GM04504 (cell line): ENCODE measurements around the gene MOGAT3.

Experiments
- DNase-seq: peaks from one replicate; pipeline ENCODE4 v3.0.0-alpha.2; 2012; ENCODE audit warnings: low read depth

Gene MOGAT3

DNA sequence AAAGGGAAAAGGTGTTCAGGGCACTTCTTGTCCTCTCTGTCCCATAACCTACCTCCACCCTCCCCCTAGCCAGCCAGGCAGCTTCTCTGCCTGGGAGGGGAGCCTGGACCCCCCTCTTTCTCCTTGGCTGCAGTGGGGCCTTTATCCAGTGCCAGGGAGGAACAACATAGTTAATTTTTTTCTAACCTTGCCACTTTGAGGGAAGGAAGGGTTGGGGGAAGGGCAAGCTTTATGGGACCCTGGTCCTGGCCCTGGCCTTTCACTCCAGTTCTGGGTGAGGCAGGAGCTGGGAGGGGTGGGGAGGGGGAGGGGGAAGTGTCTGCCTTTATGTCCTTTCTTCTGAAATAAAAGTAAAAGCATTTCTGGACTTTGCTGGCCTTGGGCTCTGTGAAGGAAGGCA, 39.9 kb downstream of the MOGAT3 start:
- no peak for DNase-seq

DNA sequence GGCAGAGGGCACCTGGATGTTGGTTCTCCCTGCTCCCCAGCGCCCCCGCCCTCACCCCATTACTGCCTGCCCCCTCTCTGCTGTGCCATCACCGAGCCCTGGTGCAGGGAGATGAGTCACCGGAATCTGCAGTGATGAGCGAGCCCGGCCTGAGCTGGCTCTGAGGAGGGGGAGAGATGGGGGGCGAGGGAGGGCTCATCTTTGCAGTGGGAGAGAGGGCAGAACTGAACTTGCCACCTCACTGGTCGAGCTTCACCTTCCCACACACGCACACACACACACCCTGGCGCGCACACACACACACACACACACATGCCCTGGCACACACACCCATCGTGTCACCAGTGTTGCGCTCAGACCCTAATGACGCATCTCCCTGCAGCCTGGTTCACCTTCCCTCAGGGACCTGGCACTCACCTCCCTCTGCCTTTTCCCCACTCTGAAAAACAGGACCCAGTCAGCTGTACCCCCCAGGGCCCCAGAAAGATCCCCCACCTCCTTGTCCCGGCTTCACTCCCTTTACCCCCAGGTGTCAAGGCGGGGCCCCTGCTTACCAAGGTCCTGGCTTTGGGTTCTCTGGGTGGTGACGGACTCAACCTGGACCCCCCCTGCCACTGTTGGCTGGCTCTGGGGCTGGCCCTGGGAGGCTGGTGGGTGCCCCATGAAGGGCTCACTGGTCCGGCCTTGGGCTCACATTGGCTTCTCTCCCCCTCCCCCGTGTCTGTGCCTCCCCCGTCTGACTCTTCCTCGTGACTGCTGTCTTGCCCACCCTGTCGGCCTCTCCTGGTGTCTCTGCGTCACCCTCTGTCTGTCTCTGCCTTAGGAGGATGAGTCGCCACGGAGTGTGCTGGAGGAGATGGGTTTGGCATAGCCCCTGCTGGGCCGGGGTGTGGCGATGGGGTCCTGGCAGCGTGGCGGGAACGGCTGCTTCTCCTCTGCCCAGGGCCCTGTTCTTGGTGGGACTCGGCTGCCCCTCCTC, 40.9 kb downstream of the MOGAT3 start:
- DNase-seq: no peak

DNA sequence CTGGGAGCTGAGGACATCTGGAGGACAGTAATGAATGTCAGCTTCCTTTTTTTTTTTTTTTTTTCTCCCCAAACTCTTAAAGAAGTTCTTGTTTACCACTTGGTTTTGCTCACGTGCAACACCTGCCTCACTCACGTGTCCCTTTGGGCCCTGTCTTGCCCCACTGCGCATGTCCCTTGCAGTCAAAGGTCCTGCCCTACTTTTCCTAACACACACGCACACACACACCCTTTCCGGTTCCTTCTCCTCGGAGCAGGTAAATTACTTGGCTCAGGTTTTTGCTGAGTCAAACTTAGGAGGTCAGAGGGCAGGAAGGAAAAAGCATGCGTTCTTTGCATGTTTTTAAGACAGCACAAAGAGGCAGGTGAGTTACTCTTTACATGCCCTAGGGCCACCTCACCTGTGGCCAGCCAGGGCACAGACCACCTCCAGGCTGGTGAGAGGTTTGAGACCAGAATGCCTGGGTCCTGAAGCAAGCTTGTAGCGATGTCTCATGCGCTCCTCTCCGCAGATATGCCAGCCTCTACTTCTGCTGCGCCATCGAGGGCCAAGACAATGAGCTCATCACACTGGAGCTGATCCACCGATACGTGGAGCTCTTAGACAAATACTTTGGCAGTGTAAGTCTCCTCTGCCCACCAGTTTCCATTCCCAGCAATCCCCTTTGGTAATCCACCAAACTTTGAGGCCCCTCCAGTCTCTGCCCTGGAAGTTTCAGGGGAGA, 43.8 kb downstream of the MOGAT3 start:
- no peak for DNase-seq

DNA sequence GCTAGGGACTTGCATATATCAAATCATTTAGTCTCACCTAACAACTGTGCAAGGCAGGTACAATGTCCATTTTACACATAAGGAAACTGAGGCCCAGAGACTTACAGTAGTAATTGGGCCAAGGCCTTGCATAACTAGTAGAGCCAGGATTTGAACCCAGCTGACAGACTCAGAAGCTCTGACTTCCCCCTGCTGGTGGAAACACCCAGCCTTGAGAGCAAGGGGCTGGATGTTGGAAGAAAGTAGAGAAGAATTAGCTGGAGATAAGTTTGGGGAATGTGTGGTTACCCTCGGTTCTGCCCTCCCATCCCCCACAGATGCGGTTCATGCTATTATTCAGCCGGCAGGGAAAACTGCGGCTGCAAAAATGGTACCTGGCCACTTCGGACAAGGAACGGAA, 44.6 kb downstream of the MOGAT3 start:
- DNase-seq: no peak

DNA sequence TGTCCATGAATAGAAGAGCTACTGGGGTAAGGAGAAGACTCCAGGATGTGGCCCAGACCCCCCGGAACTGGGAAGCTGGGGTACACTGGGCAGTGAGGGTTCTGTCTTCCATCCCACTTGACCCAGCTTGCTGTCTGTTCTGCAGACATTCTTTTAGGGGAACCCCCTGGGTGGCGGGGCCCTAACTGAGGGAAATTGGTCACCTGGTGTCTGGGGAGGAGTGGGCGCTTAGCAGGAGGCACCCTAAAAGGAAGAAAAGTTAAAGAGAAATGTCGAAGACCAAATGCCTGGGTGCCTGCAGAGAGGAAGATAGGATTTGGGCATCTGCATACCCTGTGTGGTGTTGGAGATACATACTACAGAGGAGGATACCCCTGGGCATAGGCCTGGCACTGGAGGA, 45.5 kb downstream of the MOGAT3 start:
- no peak for DNase-seq

DNA sequence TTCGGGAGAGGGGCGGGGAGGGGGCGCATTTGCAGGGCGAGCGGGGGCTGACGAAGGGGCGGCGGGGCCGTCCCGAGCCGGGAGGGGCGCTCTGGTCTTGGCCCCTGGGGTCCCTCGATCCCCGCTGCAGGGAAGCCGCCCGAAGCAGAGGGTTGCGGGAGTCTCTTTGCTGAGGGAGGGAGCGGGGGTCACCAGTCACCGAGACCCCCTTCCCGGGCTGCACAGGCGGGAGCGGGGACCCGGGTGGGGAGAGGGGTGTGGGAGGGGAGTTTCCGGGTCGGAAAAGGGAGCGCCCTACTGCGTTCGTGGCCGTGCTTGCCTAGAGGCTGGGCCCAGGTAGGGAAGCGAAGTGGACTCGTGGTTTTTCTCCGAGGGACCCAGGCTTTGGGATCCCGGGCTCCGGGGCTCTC, 46.1 kb downstream of the MOGAT3 start:
- DNase-seq: no peak

DNA sequence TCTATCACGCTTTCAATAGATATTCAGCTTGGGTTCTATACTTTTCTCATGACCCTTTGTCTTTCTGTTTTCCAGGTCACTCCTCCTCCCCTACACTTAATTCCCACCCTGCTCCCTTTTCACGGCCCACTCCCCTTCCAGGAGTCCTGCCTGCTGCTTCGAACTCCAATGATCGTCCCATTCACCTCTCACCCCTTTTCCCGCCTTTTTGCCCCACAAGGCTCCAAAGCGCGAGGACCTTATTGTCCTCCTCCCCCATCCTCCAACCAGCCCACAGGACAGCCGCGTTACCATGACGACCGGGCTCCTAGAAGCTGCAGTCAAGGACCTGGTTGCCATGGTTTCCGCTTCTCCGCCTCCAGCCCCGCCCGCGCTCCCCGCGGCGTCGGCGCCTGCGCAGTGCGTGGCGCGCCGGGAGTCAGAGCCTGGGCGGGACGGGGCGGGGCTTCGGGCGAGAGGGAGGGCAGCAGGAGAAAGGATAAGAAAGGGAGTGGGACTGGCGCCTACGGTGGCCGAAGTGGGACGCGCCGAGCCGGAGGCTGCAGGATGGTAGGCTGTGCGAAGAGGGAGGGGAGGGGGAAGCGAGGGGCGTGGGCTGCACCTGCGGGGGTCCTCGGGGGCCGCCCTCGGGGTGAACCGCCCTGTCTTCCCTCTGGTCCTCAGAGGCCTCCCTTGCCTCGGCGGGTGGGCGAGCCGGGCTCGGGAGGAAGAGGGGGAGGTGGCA, 46.7 kb downstream of the MOGAT3 start, which contains the start of gene AP1S1:
TSS of gene AP1S1 (plus strand) at position 508 of the 724 bp plus-strand sequence. CDS start at position 547, 39 bp downstream.
- DNase-seq: peak; percentile 86

DNA sequence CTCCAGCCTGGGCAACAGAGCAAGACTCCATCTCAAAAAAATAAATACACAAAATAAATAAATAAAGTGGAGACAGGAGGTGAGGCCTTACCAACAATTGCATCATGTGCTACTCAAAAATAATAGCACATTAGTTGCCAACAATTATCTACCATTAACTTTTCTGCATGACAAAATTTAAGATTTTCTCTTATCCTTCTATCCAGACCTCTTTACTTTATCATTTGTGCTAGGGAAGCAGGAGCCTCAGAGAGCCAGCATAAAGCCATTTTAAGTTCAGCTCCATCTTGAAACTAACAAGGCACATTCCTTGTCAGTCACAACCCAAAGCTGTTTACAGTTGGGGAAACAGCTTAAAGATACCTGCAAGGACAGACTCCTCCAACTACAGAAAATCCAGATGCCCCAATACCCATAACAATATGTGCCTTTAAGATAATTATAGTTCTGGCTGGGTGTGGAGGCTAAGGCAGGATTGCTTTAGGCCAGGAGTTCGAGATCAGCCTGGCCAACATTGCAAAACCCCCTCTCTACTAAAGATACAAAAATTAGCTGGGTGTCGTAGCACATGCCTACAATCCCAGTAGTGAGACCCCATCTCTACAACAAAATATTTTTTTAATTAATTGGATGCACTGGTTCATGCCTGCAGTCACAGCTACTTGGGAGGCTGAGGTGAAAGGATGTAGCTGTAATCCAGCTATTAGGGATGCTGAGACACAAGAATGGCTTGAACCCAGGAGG, 48.8 kb downstream of the MOGAT3 start:
- no peak for DNase-seq
